GM23248 (cell line): ENCODE results near the gene SMO. TPM values are rescaled to one million over a fixed set of nuclear protein-coding genes. Genes with fewer than 3 reads are reported as not detected.
"Not testable (repeated sequence)": the region's sequence is repeated elsewhere in the genome, so short reads cannot be mapped to it uniquely, and the experiment has no call there.

Experiments used
- DNase-seq: peaks from one replicate; pipeline ENCODE4 v3.0.0-alpha.2; 2015
- H2AFZ ChIP-seq: fragments of 200-600 bp; sonication (generic); 2 replicates; pipeline ENCODE4 v1.6.1; 2016; ENCODE audit warnings: antibody characterized with exemption
- H3F3A ChIP-seq: fragments of 200-600 bp; sonication (generic); 2 replicates; pipeline ENCODE4 v1.6.1; 2016; ENCODE audit warnings: mild to moderate bottlenecking, antibody characterized with exemption, mixed run types; ENCODE audit not compliant: insufficient read depth
- H3K27ac ChIP-seq: fragments of 200-600 bp; sonication (generic); 2 replicates; pipeline ENCODE4 v1.5.1; 2016; ENCODE audit warnings: mild to moderate bottlenecking
- H3K27me3 ChIP-seq: fragments of 200-600 bp; sonication (generic); replicated peaks from 2 replicates; pipeline ENCODE4 v1.6.1; 2016; ENCODE audit warnings: mild to moderate bottlenecking; ENCODE audit not compliant: insufficient read depth
- H3K36me3 ChIP-seq: fragments of 200-600 bp; sonication (generic); 2 replicates; pipeline ENCODE4 v1.6.1; 2016; ENCODE audit warnings: low read depth, mild to moderate bottlenecking
- H3K4me1 ChIP-seq: fragments of 200-600 bp; sonication (generic); 2 replicates; pipeline ENCODE4 v1.6.1; 2016; ENCODE audit warnings: mild to moderate bottlenecking; ENCODE audit not compliant: insufficient read depth
- H3K4me2 ChIP-seq: fragments of 200-600 bp; sonication (generic); one replicate; pipeline ENCODE4 v1.6.1; 2016; ENCODE audit warnings: mild to moderate bottlenecking; ENCODE audit not compliant: unreplicated experiment
- H3K4me3 ChIP-seq: fragments of 200-600 bp; sonication (generic); 2 replicates; pipeline ENCODE4 v1.5.1; 2016; ENCODE audit warnings: mild to moderate bottlenecking
- H3K79me2 ChIP-seq: fragments of 200-600 bp; sonication (generic); 2 replicates; pipeline ENCODE4 v1.6.1; 2016; ENCODE audit warnings: mild to moderate bottlenecking; ENCODE audit not compliant: insufficient read depth
- H3K9ac ChIP-seq: fragments of 200-600 bp; sonication (generic); 2 replicates; pipeline ENCODE4 v1.6.1; 2016; ENCODE audit warnings: mild to moderate bottlenecking
- H3K9me2 ChIP-seq: fragments of 200-600 bp; sonication (generic); 2 replicates; pipeline ENCODE4 v1.6.1; 2016; ENCODE audit warnings: mixed run types, mild to moderate bottlenecking, moderate library complexity; ENCODE audit not compliant: insufficient read depth
- H3K9me3 ChIP-seq: fragments of 200-600 bp; sonication (generic); one replicate; pipeline ENCODE4 v1.6.1; 2017; ENCODE audit warnings: low read depth
- H4K20me1 ChIP-seq: fragments of 200-600 bp; sonication (generic); 2 replicates; pipeline ENCODE4 v1.6.0; 2016; ENCODE audit not compliant: insufficient read depth
- EZH2 ChIP-seq: fragments of 200-600 bp; sonication (generic); IDR thresholded peaks from 2 replicates; pipeline ENCODE4 v1.6.1; 2018; ENCODE audit warnings: antibody characterized with exemption, mild to moderate bottlenecking; ENCODE audit not compliant: insufficient read depth, poor library complexity, severe bottlenecking
- EZH2phosphoT487 ChIP-seq: fragments of 200-600 bp; sonication (generic); IDR thresholded peaks from 2 replicates; pipeline ENCODE4 v1.6.1; 2018; ENCODE audit warnings: antibody characterized with exemption, moderate library complexity, mild to moderate bottlenecking, low read depth; ENCODE audit not compliant: insufficient read depth
- WGBS, 2 experiments: methylation state at CpG; one replicate each; pipeline ENCODE4 v1.1.6; 2015 to 2017; ENCODE audit warnings: low lambda C conversion rate in 2 of 2, low coverage in 1 of 2; ENCODE audit errors: missing lambda C conversion rate in 2 of 2; 5-methylcytosine and 5-hydroxymethylcytosine counted together
- in situ Hi-C: fragments of 300-500 bp; cut with MboI; formaldehyde crosslinking; loops from 2 replicates; pipeline ENCODE4 v1.15.0; 2020
- polyA plus RNA-seq: library from polyadenylated mRNA; unstranded; fragments of >200 nt; fragmentation: Nextera tagmentation; extraction: Ambion mirVana; gene quantifications from 2 replicates; pipeline ENCODE4 v1.2.1, GENCODE V29; 2016
- total RNA-seq: library from RNA; depleted of rRNA; stranded (reverse); fragments of >200 nt; shearing (Covaris generic); gene quantifications from 2 replicates; pipeline ENCODE4 v1.2.3, GENCODE V29; 2014

The SMO gene
- total and polyA plus RNA-seq, 2 experiments from 2014 or later: 2.3 to 14.7 TPM

- Histone ChIP-seq H3K4me3 (peak overlapping the region; percentile 69), H4K20me1 (no peaks in the 10 kb centered on the region), H3K9me3 (no peaks in the 10 kb centered on the region), H3K9me2 (no peaks in the 10 kb centered on the region), H3K27me3 (0 out of 2 replicates have a peak, but pooled peaks cover 8% of the 10 kb centered on the region), H3F3A (no peaks in the 10 kb centered on the region), H3K36me3 (no peaks in the 10 kb centered on the region), H3K79me2 (no peaks in the 10 kb centered on the region), H3K27ac (no peak overlapping the region), H3K4me2 (peak overlapping the region; percentile 56), H2AFZ (peak overlapping the region; percentile 85), H3K4me1 (no peaks in the 10 kb centered on the region), H3K9ac (no peak overlapping the region)
- WGBS, 2 experiments: 47 to 52% methylated on average over 20 of the region's 20 CpGs
- in situ Hi-C loops: no loop called here
- no peak for DNase-seq
- TF ChIP-seq EZH2phosphoT487 (no peak), EZH2 (no peak)
These were observed 20.0 kb upstream of the SMO start for GRCh38 chr7:129168231-129169021.

- no peaks in the 10 kb centered on the region for H4K20me1 ChIP-seq
- H3K4me2 ChIP-seq: peak overlapping the region; percentile 56
- H3K27me3 ChIP-seq: 0 out of 2 replicates have a peak, but pooled peaks cover 6% of the 10 kb centered on the region
- H3K27ac ChIP-seq: no peak overlapping the region
- TF ChIP-seq EZH2phosphoT487 (no peak), EZH2 (no peak)
- in situ Hi-C loops: no loop called here
- H2AFZ ChIP-seq: peak overlapping the region; percentile 85
- H3K4me1 ChIP-seq: no peaks in the 10 kb centered on the region
- H3K36me3 ChIP-seq: no peaks in the 10 kb centered on the region
- H3K9me2 ChIP-seq: no peaks in the 10 kb centered on the region
- no peaks in the 10 kb centered on the region for H3K79me2 ChIP-seq
- no peaks in the 10 kb centered on the region for H3K9me3 ChIP-seq
- peak overlapping the region; percentile 69 for H3K4me3 ChIP-seq
- H3K9ac ChIP-seq: peak overlapping the region; percentile 33
- WGBS, 2 experiments: 5 to 7% methylated on average over 28 to 47 of the region's 47 CpGs
- peak; percentile 61 for DNase-seq
- no peaks in the 10 kb centered on the region for H3F3A ChIP-seq
These were observed 19.2 kb upstream of the SMO start for GRCh38 chr7:129169171-129169671.

DNA sequence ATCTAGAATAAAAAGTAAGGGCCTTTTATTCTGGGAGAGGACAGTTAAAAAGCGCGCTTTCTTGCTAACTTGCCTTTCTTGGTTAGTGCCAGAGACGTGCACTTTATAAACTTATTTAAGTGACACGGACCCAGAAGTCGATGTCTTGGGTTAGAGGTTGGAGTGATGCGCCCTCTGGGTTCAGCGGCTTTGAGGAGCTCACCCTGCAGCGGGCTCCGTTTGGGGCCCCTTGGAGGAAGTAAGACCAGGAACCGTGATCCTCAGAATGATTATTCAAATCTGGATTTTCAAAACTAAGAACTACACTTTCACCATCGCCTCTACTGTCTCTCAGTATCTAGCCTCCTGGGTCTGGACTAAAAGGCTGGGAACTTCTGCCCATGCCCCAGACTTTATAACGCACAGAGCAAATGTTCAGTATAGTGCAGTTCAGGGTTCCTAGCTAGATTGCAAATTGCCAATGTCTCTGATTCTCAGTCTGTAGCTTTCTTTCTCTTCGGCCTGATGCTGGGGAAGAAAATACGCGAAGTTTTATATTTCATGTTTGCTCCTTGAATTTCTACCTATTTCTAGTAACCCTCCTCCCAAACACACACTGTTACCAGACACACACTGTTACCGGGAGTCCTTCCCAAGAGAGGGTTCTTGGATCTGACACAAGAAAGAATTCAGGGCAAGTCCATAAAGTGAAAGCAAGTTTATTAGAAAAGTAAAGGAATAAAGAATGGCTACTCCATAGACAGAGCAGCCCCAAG is 18.6 kb upstream of the SMO start:
- Histone ChIP-seq H3K4me2 (peak overlapping the region; percentile 56), H3K36me3 (no peaks in the 10 kb centered on the region), H2AFZ (peak overlapping the region; percentile 85), H3K4me1 (no peaks in the 10 kb centered on the region), H3K79me2 (no peaks in the 10 kb centered on the region), H3K9me2 (no peaks in the 10 kb centered on the region), H3K4me3 (peak overlapping the region; percentile 69), H3K9me3 (no peaks in the 10 kb centered on the region), H3K9ac (peak overlapping the region; percentile 33), H3F3A (no peaks in the 10 kb centered on the region), H3K27me3 (0 out of 2 replicates have a peak, but pooled peaks cover 6% of the 10 kb centered on the region), H4K20me1 (no peaks in the 10 kb centered on the region), H3K27ac (no peak overlapping the region)
- in situ Hi-C loops: no loop called here
- DNase-seq: no peak
- TF ChIP-seq EZH2 (no peak), EZH2phosphoT487 (no peak)
- WGBS, 2 experiments: 72 to 77% methylated on average over 16 of the region's 16 CpGs

GRCh38 chr7:129170441-129171021 is 17.9 kb upstream of the SMO start:
- Histone ChIP-seq H3K9me2 (no peaks in the 10 kb centered on the region), H4K20me1 (no peaks in the 10 kb centered on the region), H3K79me2 (no peaks in the 10 kb centered on the region), H3K4me3 (no peak overlapping the region), H3K27me3 (0 out of 2 replicates have a peak, but pooled peaks cover 6% of the 10 kb centered on the region), H3K9ac (no peak overlapping the region), H2AFZ (no peak overlapping the region), H3K36me3 (no peaks in the 10 kb centered on the region), H3K27ac (no peak overlapping the region), H3K4me1 (no peaks in the 10 kb centered on the region), H3K4me2 (no peak overlapping the region), H3F3A (no peaks in the 10 kb centered on the region), H3K9me3 (no peaks in the 10 kb centered on the region)
- TF ChIP-seq EZH2phosphoT487 (no peak), EZH2 (no peak)
- no peak for DNase-seq
- in situ Hi-C loops: no loop called here
- 95% methylated on average over 11 of the region's 11 CpGs for WGBS, 2 experiments

GRCh38 chr7:129173861-129174260 is 14.6 kb upstream of the SMO start:
- WGBS, 2 experiments: 85 to 90% methylated on average over 7 of the region's 7 CpGs
- in situ Hi-C loops, H3K9me2 ChIP-seq, H3K9me3 ChIP-seq, H3K4me1 ChIP-seq, H3K4me2 ChIP-seq, H2AFZ ChIP-seq, H3K9ac ChIP-seq, DNase-seq, H3F3A ChIP-seq, H3K27ac ChIP-seq, H4K20me1 ChIP-seq, H3K4me3 ChIP-seq, H3K36me3 ChIP-seq, H3K79me2 ChIP-seq: not testable (repeated sequence)
- peaks cover 20% of the 10 kb centered on the region; the same call in 1 of the 2 replicates for H3K27me3 ChIP-seq
